Hypothalamus (tissue), 51 donors: ENCODE data around the gene MSRB3.
"Not testable (repeated sequence)": the region's sequence is repeated elsewhere in the genome, so short reads cannot be mapped to it uniquely, and the experiment has no call there.

Experiments used
- DNase-seq, 51 donors: peaks; one replicate each; lab custom pipeline; 2025; lab: John Stamatoyannopoulos, UW

Gene MSRB3

GRCh38 chr12:65285532-65285931, 7.0 kb downstream of the MSRB3 start:
- not testable (repeated sequence) for DNase-seq

GRCh38 chr12:65287426-65287825, 8.9 kb downstream of the MSRB3 start:
- DNase-seq: no peak

- no peak for DNase-seq
These were observed 13.8 kb downstream of the MSRB3 start for GRCh38 chr12:65292241-65292640.

DNA sequence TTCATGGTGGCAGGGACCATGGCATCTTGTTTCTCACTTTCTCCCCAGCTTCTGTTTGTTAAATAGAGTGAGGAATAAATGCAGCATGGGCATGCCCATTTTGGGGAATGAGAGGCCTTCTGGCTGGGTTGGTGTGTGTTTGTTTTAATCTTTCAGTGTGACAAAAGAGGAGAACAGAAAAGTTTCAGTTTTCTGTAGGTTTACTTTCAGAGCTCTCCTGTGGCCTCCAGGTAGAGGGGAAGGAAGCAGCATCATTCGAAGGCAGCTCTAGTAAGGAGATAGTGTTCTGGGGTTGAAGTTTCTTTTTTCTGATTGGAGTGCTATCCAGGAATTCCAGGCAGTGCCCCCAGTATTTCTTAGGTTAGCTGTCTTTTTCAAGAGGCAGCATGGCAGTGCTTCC, 15.3 kb downstream of the MSRB3 start:
- DNase-seq: no peak

- DNase-seq: no peak
These were observed 16.3 kb downstream of the MSRB3 start for GRCh38 chr12:65294641-65295262.

DNA sequence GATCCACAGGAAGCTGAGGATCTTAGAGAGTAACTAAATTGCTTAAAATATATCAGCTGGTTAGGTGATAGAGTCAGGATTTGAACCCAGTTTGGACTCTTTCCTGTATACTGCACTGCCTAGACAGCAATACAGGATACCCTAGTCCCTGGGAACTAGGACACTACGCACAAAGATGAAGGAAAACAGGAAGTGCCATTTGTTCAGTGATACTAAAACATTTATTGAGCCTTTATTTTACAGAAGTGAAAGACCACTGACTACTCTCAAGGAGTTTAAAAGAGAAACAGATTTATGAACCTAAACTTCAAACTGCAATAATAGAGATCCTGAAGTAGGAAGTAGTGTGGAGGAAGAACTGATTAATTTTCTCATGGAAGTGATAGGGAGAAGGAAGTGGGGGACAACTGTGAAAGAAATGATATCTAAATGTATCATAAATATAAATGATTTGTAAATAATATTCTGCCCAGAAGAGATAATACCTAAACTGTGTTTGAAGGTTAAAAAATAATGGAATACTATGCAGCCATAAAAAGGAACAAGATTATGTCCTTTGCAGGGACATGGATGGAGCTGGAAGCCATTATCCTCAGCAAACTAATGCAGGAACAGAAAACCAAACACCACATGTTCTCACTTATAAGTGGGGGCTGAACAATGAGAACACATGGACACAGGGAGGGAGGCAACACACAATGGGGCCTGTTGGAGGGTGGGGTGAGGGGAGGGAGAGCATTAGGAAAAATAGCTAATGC, 18.2 kb downstream of the MSRB3 start:
- no peak for DNase-seq

DNA sequence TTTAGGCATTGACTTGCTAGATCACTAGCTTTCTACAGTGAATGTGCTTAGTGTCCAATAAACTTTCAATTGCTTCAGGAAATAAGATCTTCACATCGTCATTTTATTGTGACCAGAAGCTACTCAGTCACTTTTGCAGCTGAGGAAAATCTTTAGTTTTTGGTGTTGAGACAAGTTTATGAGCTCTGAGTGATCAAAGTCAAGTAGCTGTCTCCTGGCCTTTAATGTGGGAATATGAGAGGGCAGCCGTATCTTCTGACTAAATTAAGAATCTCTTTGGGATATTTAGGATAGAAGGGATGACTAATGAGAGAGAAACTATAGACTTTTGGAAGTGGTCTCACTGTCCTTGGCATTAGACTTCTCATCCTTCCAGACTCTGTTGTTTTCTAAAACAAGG, 21.6 kb downstream of the MSRB3 start:
- no peak for DNase-seq

DNA sequence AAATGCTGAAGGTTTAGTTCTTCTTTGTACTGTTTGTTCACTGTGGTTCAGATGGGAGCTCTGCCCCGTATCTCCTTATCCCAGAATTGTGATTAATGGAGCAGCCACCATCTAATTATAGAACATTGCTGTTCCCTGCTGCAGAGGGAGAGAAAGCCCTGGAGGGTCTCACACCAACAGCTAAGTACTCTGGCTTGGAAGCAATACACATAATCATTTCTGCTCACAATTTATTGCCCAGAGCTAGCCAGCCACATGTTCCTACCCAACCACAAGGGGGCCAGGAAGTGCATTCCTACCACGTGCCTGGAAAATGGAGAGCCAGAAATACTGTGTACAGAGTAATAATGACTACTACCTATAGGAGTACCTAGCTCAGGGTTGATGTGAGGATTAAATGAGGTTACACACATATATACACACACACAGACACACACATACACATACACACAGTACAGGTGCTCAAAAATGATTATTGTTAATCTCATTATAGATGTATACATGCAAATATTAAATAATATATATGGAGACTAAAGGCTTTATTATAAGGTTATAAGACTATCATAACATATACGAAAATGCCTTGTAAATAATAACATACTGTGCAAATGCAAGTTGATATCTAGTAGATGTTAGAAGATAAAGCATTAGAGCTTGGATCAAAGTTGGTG, 22.3 kb downstream of the MSRB3 start:
- no peak for DNase-seq

GRCh38 chr12:65302891-65303290, 24.4 kb downstream of the MSRB3 start:
- no peak for DNase-seq

DNA sequence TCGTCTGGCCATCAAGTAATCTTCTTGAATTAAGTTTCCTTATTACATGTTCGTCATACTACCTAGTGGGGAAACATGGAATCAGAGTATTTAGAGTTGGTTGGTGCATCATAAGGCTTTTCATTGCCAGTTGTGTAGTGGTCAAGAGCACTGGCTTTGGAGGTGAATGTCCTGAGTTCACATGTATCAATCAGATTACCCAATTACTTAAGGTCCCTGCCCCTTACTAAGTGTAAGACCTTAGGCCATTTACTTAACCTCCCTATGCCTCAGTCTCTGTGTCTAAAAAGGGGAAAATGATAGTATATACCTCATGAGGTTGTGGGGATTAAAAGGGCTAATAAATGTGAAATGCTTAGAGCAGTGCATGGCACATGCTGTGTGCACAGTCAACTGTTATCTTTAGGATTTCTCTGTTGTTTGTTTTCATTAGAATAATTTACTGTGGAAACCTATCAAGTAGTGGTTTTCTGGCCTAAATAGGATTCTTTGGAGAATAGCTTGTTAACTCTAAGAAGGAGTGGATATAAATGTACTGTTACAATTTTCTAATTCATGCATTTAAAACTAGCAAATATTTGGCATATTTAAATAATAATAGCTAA, 27.0 kb downstream of the MSRB3 start:
- DNase-seq: no peak

DNA sequence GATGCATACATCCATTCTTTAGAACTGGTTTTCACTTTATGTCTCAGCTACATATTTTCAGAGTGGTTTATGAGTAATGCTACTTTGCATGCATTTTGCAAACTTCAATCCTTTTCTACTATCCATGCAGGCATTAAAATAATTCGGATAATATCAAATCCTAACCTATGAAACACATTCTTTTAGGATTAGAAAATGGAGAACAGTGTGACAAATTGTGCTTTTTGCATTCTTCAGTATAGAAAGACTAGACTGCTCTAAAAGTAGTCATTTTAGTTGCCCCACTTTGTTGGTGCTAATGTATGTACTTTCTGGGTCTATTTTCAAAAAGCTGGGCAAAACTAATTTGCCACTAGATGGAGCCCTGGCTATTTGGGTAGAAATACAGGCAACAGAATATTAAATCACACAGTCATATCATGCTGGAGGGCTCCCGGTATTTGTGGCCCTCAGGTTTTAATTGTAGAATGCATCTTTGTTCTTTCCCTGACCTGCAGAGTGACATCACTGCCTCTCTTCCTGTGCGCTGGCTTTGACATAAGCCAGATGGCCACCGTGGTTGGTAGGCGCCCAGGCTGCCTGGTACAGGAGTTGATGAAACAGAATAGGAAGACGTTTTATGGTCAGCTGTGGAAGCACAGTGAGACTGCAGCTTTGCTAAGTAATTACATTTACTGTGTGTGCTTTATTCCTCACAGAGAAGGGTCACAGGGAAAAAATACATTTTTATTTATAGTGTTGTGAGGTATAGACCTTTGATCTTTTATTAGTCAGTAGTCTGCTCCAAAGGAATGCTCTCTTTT, 28.1 kb downstream of the MSRB3 start:
- DNase-seq: no peak

- DNase-seq: no peak
These were observed 28.7 kb downstream of the MSRB3 start for GRCh38 chr12:65307169-65307501.

- no peak for DNase-seq
These were observed 29.5 kb downstream of the MSRB3 start for GRCh38 chr12:65308006-65308405.

- no peak for DNase-seq
These were observed 30.2 kb downstream of the MSRB3 start for GRCh38 chr12:65308601-65309071.

DNA sequence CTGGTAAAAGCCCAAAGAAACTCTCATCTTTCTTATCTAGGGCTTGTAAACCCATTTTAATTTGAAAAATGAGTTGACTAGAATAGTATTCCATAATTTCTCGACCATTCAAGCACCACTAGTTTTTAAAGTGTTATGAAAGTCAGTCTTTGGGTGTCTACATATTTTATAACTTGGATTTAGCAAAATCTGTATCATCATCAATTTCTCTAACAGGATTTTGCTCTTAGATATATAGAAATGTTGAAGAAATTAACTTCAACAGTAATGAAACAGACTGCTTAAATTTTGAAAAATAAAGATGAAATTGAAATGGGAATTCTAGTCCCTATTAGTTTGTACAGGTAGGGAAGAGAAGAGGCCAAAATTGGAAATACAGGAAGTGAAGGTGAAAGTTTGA, 32.8 kb downstream of the MSRB3 start:
- no peak for DNase-seq

GRCh38 chr12:65313719-65314317, 35.3 kb downstream of the MSRB3 start:
- DNase-seq: no peak

- not testable (repeated sequence) for DNase-seq
These were observed 36.8 kb downstream of the MSRB3 start for GRCh38 chr12:65315238-65315637.

DNA sequence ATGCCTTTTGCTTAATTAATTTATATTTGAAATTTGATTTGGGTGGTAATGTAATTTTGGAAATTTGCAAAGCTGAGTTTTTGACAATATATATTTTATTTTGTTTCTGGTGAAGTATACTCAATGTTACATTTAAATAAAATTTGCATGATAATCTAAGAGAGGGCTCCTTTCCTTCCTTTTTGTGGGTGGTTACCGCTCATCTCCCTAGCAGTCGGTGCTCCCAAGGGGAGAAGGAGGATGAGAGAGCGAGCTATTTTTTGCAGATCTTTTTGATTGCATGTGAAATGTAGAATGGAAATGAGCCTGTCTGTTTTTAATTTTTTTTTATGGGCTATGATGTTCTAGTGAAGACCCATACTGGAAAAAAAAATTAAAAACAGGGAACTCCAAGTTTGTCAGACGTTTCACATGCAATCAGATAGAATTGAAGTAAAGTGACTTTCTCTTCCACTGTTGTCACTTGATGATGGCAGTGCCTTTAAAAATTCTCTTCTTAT, 39.8 kb downstream of the MSRB3 start:
- no peak for DNase-seq

- DNase-seq: no peak
These were observed 41.3 kb downstream of the MSRB3 start for GRCh38 chr12:65319688-65320200.

DNA sequence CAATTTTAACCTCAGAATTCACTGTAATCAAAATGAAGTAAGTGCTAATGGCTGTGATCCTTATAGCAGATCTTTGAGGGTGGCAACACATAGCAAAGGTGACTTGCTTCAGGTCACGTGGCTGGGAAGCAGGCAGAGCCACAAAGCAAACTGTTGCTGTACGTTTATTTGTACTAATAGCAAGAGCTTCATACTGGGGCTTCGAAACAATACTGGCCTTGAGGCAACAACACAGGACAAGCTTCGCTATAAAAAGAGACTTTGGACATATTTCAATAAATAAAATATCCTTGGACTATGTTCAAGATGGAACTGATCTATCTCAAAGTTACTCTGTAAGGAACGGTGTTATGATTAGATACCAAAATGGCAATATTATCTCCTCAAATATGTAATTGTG, 44.6 kb downstream of the MSRB3 start:
- DNase-seq: no peak
